ENCODE measurements around the gene ADGRL1.
"Not testable (repeated sequence)": the region's sequence is repeated elsewhere in the genome, so short reads cannot be mapped to it uniquely, and the experiment has no call there.

DNA sequence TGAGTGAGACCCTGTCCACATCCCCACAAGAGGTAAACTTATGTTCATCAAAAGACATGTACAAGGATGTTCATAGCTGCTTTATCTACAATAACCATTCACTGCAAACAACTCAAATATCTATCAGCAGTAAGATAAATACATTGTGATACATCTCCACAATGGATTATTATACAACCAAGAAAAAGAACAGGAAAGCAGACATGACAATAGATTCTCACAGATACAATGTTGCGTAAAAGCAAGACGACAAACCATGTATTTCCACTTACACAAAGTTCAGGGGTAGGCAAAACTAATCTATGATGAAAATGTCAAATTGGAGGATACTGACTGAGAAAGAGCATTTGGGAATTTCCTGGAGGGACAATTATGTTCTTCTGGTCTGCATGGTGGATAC lies 46.2 kb upstream of the ADGRL1 start:
- TF ChIP-seq POLR2A (IDR thresholded peaks at IDR 0.05), result not testable (repeated sequence)
- TF ChIP-seq, protein P1, sequence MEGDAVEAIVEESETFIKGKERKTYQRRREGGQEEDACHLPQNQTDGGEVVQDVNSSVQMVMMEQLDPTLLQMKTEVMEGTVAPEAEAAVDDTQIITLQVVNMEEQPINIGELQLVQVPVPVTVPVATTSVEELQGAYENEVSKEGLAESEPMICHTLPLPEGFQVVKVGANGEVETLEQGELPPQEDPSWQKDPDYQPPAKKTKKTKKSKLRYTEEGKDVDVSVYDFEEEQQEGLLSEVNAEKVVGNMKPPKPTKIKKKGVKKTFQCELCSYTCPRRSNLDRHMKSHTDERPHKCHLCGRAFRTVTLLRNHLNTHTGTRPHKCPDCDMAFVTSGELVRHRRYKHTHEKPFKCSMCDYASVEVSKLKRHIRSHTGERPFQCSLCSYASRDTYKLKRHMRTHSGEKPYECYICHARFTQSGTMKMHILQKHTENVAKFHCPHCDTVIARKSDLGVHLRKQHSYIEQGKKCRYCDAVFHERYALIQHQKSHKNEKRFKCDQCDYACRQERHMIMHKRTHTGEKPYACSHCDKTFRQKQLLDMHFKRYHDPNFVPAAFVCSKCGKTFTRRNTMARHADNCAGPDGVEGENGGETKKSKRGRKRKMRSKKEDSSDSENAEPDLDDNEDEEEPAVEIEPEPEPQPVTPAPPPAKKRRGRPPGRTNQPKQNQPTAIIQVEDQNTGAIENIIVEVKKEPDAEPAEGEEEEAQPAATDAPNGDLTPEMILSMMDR (IDR thresholded peaks at IDR 0.05), result not testable (repeated sequence)

All from uterus (tissue), 2 donors.